SU-DHL-6 (cell line): Measurements from ENCODE around the gene LIM2.

Experiments used
- H2AFZ ChIP-seq: fragments of 200-600 bp; sonication (generic); 2 replicates; pipeline ENCODE4 v1.6.1; 2014; ENCODE audit warnings: low read depth, mild to moderate bottlenecking, moderate library complexity, mixed read lengths, antibody characterized with exemption, low read length; ENCODE audit not compliant: severe bottlenecking
- H3F3A ChIP-seq: fragments of 200-600 bp; shearing (Covaris generic); 2 replicates; pipeline ENCODE4 v1.6.0; 2016; ENCODE audit warnings: antibody characterized with exemption, mild to moderate bottlenecking; ENCODE audit not compliant: insufficient read depth
- H3K27ac ChIP-seq: fragments of 200-600 bp; sonication (generic); 2 replicates; pipeline ENCODE4 v1.5.1; 2016; ENCODE audit warnings: low read depth, mild to moderate bottlenecking, low read length, moderate library complexity, mixed read lengths
- H3K27me3 ChIP-seq: fragments of 200-600 bp; sonication (generic), shearing (Covaris generic); 2 replicates; pipeline ENCODE4 v1.6.0; 2014; ENCODE audit warnings: mild to moderate bottlenecking, low read length
- H3K36me3 ChIP-seq: fragments of 200-600 bp; sonication (generic); 2 replicates; pipeline ENCODE4 v1.6.1; 2014; ENCODE audit warnings: mild to moderate bottlenecking, low read length, mixed read lengths
- H3K4me2 ChIP-seq: fragments of 300-600, 200-600 bp; shearing (Covaris generic), sonication (generic); 2 replicates; pipeline ENCODE4 v1.6.0; 2014; ENCODE audit warnings: low read length, low read depth, mild to moderate bottlenecking; ENCODE audit not compliant: poor library complexity, severe bottlenecking
- H3K4me3 ChIP-seq: fragments of 200-600 bp; sonication (generic); 2 replicates; pipeline ENCODE4 v1.5.1; 2014; ENCODE audit warnings: antibody characterized with exemption, low read length, mild to moderate bottlenecking, mixed read lengths; ENCODE audit not compliant: insufficient read depth, poor library complexity, severe bottlenecking
- H3K79me2 ChIP-seq: fragments of 200-600 bp; sonication (generic); 2 replicates; pipeline ENCODE4 v1.6.1; 2014; ENCODE audit warnings: mild to moderate bottlenecking, low read length, moderate library complexity; ENCODE audit not compliant: insufficient read depth
- H3K9ac ChIP-seq: fragments of 200-600 bp; sonication (generic); 2 replicates; pipeline ENCODE4 v1.7.0; 2014; ENCODE audit warnings: mild to moderate bottlenecking, low read length
- H3K9me2 ChIP-seq: fragments of 200-600 bp; sonication (generic); replicated peaks from 2 replicates; pipeline ENCODE4 v1.6.1; 2014; ENCODE audit warnings: low read length; ENCODE audit not compliant: insufficient read depth
- H3K9me3 ChIP-seq: fragments of 200-600 bp; sonication (generic); 2 replicates; pipeline ENCODE4 v1.6.1; 2014; ENCODE audit warnings: low read length, mixed read lengths; ENCODE audit not compliant: insufficient read depth
- H4K20me1 ChIP-seq: fragments of 200-600 bp; sonication (generic); 2 replicates; pipeline ENCODE4 v1.6.1; 2014; ENCODE audit warnings: low read depth, mild to moderate bottlenecking, antibody characterized with exemption, low read length, moderate library complexity, mixed read lengths
- CTCF ChIP-seq: fragments of 200-600 bp; sonication (generic); IDR thresholded peaks from one replicate; pipeline ENCODE4 v1.5.1; 2017; ENCODE audit warnings: antibody characterized with exemption, mild to moderate bottlenecking, low read length, moderate library complexity; ENCODE audit not compliant: insufficient read depth, poor library complexity, severe bottlenecking
- EZH2phosphoT487 ChIP-seq: fragments of 200-600 bp; sonication (generic), shearing (Covaris generic); conservative IDR thresholded peaks from 2 replicates; pipeline ENCODE4 v1.6.1; 2018; ENCODE audit warnings: mild to moderate bottlenecking, antibody characterized with exemption, low read length, moderate library complexity, mixed read lengths

LIM2 gene

DNA sequence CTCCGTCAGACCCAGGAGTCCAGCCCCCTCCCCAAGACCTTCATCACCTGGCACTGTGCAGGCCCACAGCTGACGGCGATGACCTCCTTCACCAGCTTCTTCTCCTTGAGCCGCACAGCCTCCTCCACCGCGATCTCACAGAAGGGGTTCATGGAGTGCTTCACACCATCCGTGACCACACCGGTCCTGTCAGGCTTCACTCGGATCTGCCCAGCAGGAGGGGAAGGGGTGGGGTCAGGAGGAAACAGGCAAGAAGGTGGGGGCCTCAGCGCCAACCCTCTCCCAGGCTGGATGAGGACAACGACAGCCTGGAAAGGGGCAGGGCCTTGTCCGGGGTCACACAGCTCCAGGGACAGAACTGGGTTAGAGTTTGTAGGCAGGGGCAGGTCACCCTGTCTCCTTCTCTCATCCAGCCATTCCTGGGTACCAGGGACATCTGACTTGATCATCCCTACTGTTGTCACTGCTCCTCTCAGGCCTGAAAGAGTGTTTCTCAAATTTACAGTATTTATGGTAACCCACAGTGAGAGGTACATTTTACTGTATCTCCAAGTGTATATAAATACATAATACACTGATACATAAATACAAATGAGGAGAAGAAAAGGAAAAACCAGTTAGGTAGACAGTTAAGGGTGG, 33.6 kb downstream of the LIM2 start:
- TF ChIP-seq EZH2phosphoT487 (no peak), CTCF (no peak)
- Histone ChIP-seq H3K27ac (no peak overlapping the region), H3F3A (no peaks in the 10 kb centered on the region), H3K79me2 (no peaks in the 10 kb centered on the region), H3K36me3 (no peaks in the 10 kb centered on the region), H3K9me2 (no peaks in the 10 kb centered on the region), H4K20me1 (no peaks in the 10 kb centered on the region), H3K4me3 (no peak overlapping the region), H3K9ac (no peak overlapping the region), H3K9me3 (no peaks in the 10 kb centered on the region), H2AFZ (no peak overlapping the region), H3K4me2 (no peak overlapping the region), H3K27me3 (no peaks in the 10 kb centered on the region)

- Histone ChIP-seq H3K27ac (no peak overlapping the region), H3K27me3 (no peaks in the 10 kb centered on the region), H3K4me2 (no peak overlapping the region), H3K9ac (no peak overlapping the region), H4K20me1 (no peaks in the 10 kb centered on the region), H3K9me2 (no peaks in the 10 kb centered on the region), H3K9me3 (no peaks in the 10 kb centered on the region), H3K4me3 (no peak overlapping the region), H3F3A (no peaks in the 10 kb centered on the region), H3K36me3 (no peaks in the 10 kb centered on the region; the same call in 1 of the 2 replicates), H3K79me2 (no peaks in the 10 kb centered on the region), H2AFZ (no peak overlapping the region)
- TF ChIP-seq EZH2phosphoT487 (no peak), CTCF (no peak)
Measured at GRCh38 chr19:51352783-51353360, 34.9 kb downstream of the LIM2 start.

DNA sequence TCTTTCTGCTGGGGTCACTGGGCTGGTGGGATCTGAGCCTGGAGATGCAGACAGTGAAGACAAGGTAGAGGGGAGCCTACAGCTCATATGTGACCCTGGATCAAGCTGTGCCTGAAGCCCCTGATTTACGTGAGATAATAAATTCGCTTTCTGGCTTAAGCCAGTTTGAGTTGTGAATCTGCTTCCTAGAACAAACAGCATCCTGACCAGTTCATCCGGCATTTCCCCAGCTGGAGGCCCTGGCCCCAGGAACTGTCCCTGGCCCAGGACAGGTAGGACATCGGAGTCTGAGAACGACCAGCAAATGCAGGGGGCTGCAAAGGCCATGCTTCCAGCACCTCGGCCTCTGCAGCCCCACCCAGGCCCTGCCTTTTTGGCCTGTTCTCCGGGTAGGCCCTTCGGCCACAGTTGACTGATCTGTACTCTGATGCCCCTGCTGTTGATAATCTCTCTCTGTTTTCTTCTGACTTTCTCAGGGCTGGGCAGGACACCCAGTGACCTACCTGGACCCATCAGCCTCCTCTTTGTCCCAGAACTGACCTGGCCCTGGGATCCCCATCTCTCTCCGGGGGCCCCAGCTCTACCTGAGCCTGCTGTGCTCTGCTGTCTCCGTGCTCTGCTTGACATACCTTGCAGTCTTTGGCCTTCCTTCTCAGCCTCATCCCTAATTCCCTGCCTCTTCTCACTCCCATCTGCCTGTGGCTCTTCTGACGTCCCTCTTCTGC, 36.3 kb downstream of the LIM2 start:
- Histone ChIP-seq H3K9ac (no peak overlapping the region), H3K4me2 (no peak overlapping the region), H2AFZ (no peak overlapping the region), H3K36me3 (no peaks in the 10 kb centered on the region; the same call in 1 of the 2 replicates), H3K79me2 (no peaks in the 10 kb centered on the region), H3K4me3 (no peak overlapping the region), H3K27ac (no peak overlapping the region), H3K27me3 (no peaks in the 10 kb centered on the region), H4K20me1 (no peaks in the 10 kb centered on the region), H3F3A (no peaks in the 10 kb centered on the region), H3K9me2 (no peaks in the 10 kb centered on the region), H3K9me3 (no peaks in the 10 kb centered on the region)
- no peak for TF ChIP-seq EZH2phosphoT487
- TF ChIP-seq CTCF: no peak
